Ramos (cell line): ENCODE data around the gene ATG7.
"Not testable (repeated sequence)": the region's sequence is repeated elsewhere in the genome, so short reads cannot be mapped to it uniquely, and the experiment has no call there.

Source experiments
- in situ Hi-C: fragments of 300-500 bp; cut with MboI; formaldehyde crosslinking; loops from one replicate; pipeline ENCODE4 v1.14.3; 2022; ENCODE audit warnings: low sequenced_read_pairs; ENCODE audit not compliant: unreplicated experiment

The ATG7 gene

DNA sequence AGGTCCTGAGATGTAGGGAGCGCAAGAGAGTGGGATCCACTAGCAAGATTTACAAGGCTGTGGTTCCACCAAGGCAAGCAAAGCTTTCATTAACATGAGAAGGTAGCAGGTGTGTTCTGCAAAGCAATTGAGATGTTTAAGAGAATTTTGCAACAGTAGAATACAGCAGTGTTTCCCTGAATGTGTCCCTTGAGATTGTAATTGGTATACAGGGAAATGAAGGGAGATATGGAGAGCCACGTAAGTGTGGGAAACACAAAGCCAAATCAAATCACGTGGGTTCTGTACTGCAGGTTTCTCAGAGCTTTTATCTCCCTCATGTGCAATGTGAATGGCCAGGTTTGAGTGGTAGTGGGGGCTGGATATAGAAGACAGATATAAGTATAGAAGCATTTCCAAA, 67.3 kb downstream of the ATG7 start:
- in situ Hi-C loops: no loop called here

DNA sequence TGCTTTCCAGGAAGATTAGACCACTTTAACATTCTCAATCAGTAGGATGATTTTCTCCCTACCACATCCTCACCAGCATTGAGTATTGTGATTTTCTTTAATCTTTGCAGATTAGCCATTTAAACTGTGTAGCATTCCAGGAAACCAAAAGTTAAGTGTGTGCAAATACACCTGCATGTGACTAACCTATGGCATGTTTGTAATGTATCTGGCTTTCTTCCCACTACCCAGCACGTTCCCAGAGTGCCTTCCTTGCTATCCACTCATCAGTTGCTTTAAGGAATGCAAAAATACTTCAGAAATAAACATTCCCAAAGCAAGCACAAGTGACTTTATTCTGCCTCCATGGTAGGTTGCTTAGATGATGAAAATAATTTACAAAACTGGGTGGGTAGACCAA, 74.2 kb downstream of the ATG7 start:
- in situ Hi-C loops: no loop called here

DNA sequence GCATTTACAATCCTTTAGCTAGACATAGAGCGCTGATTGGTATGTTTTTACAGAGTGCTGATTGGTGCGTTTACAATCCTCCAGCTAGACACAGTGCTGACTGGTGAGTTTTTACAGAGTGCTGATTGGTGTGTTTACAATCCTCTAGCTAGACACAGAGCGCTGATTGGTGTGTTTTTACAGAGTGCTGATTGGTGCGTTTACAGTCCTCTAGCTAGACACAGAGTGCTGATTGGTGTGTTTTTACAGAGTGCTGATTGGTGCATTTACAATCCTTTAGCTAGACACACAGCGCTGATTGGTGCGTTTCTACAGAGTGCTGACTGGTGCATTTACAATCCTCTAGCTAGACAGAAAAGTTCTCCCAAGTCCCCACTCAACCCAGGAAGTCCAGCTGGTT, 76.7 kb downstream of the ATG7 start:
- in situ Hi-C loops: not testable (repeated sequence)

DNA sequence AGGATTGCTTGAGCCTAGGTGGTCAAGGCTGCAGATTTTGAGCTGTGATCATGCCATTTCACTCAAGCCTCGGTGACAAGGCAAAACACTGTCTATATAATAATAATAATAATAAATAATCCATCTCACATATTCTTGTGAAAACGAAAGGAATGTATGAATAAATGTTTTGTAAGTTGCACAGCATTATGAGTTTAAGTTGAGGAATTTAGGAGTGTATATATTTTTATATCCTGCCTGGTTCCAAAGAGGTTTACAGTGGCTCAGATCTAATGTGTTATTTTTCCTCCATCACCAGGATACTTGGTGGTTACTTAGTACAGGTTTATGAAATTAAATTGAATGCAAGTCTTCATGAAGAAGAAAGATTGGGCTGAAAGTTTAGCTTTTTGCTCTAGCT, 77.2 kb downstream of the ATG7 start:
- in situ Hi-C loops: no loop called here

DNA sequence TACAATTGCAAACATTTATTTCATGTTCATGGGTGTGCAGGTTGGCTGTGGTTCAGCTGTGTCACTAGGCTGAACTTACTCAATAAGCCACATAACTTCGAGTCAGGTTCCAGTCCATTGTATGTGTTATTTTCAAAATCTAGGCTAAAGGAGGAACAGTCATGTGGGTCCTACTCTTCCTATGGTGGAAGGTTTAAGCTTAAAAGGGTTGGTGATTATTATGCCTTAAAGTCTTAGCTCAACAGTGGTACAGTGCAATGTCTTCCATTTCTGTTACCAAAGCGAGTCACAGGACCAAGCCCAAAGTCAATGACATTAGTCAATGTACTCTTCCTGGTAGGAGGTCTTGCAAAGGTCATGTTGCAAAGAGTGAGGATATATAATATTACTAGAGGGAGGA, 78.2 kb downstream of the ATG7 start:
- in situ Hi-C loops: no loop called here

DNA sequence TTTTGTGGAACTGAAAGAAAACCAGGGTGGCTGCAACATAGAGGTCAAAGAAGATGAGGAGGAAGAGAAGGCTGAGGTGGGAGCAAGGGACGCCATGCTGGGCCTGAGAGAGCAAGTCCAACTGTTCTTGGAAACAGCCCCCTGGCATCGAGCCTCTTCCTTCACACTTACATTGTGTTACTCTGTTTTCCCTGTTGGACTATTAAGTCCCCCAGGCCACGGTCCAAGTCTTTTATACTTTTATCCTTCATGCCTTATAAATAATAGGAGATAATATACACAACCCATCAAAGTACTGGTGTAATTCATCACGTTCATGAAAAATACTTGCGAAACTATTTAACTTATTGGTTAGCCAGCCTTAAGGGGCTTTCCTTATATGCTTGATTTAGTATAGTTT, 79.3 kb downstream of the ATG7 start:
- in situ Hi-C loops: no loop called here

DNA sequence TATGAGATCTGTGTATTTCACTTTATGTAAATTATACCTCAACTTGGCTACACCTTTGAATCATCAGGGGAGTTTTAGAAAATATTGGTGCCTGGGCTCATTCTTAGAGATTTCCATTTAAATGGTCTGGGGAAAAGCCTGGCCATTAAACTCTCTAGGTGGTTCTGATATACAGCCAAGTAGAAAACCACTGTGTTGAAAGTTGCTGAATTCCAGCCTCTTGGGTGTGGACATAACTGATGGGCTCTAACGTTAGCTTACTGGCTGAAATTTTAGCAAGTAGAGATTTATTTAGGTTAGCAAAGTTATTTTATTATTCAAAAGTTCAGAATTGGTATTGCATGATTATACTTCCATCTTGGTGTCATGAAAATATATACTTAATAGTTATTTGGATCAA, 84.1 kb downstream of the ATG7 start:
- in situ Hi-C loops: no loop called here

DNA sequence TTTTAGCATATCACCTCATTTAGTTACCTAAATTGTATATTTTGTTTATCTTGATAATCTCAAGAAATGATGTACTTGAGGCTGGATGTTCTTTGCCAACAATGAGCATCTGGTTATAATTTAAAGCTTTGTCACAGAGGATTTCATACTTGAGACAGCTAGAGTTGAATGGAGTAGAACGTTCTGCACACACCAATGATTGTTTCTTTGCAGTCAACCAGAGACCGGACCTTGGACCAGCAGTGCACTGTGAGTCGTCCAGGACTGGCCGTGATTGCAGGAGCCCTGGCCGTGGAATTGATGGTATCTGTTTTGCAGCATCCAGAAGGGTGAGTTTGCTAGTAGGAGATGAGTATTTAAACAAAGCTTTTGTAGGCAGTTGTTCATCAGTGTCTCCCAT, 90.4 kb downstream of the ATG7 start:
- in situ Hi-C loops: no loop called here

DNA sequence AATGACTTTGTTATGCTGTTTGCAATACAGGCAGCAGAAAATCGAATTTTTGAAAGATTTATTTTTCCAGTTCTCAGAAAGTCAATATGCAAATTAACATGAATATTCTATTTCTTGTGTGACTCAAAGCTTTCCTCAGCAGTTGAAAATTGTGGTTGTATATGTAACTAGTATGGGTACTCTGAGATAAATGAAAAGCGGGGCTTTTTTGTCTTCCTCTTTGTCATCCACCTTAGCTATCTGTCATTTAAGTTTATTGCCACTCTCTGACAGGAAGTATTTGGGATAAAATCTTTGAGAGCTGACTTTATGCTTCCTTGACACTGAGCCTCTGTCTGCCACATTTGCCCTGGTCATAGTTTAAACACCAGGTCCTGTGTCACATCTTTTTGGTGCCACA, 91.5 kb downstream of the ATG7 start:
- in situ Hi-C loops: no loop called here

DNA sequence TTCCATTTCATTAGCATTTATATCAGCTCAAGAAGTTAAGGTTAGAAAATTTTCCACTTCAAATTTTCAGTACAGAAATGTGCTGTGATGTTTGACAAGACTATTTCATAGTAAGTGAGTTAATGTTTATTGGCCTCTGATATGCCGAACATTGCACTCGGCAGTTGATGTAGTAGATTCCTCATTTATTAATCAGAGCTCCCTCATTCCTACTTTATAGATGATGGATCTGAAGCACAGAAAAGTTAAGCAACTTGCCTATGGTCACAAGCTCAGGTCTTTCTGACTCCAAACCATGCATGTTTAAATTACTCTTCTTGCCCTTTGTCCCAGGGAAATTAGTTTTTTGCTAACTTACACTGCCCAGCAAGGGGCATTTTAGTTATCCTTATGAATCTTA, 92.0 kb downstream of the ATG7 start:
- in situ Hi-C loops: no loop called here

DNA sequence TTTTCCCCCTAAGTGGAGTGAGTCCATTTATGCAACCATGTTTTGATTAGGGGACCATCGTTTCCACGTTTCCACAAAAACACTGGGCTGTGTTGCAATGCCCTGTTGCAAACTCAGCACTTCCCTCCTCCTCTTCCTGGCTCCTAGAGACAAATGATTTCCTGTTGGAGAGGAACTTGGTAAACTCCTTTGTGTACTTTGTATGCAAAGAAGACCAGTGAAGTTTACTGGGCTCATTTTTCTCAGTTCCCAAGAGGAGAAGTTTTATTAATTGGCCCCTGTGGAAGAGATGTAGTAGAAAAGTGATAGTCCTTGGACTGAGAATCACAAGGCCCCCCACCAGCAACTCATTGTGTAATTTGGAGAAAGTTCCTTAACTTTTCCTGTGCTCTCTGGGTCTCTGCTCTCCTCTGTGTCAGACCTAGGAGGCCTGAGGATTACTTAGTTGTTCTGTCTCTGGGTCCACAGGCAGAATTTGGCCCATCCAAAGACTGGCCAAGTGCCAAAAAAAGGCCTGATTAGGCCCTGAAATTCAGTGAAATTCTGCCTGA, 95.0 kb downstream of the ATG7 start:
- in situ Hi-C loops: no loop called here

DNA sequence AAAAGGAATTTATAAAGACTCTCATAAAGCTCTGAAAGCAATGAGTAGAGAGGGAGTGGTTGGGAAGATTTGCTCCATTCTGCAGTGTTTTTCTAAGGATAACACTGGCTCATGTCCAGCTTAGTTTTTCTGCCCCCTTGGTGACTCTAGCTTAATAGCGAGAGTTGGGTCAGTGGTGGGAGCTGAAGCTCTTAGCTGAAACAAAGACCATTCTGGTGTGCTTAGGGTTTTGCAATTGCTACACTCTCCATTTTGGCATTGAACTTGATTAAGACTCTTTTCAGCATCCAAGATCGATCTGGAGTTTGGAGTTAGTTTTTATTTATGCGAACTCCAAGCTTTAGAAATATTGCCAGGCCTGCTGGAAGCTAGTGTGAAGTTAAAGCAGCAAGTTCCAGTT, 98.0 kb downstream of the ATG7 start:
- in situ Hi-C loops: no loop called here

DNA sequence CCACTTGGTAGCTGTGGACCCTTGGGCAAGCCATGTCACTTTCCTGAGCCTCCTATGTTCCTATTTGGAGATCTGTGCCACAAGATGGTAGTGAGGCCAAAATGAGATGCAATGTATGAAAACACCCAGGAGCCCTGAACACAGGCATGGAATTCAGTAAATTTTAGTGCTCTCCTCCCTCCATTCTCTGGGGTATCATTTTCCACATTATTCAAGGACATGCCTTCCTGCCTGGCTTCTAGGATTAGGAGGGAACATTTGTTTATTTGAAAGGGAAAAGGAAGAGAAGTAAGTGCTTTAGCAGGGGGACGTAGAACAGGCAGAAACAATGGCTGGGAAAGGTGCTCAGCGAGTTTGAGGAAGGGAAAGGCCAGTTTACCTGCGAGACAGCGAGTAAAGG, 98.8 kb downstream of the ATG7 start:
- in situ Hi-C loops: no loop called here

DNA sequence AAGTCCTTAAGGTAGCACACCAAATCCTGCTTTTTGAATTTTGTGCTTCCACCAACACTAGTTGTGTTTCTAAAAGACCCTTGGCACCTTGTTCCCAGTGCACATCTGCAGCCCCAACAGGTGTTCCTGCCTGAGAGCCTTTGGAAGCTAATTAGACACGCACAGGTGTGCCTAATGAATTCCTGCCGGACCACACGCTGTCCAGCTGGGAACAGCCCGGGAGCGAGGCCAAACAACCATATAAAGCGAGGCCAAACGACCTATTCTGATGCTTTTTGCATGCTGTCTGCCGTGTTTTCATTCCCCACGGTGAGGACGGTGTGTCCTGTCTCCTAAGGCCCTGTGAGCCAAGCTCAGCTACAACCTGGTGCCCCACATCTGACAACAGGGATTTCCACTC, 99.5 kb downstream of the ATG7 start:
- in situ Hi-C loops: no loop called here

DNA sequence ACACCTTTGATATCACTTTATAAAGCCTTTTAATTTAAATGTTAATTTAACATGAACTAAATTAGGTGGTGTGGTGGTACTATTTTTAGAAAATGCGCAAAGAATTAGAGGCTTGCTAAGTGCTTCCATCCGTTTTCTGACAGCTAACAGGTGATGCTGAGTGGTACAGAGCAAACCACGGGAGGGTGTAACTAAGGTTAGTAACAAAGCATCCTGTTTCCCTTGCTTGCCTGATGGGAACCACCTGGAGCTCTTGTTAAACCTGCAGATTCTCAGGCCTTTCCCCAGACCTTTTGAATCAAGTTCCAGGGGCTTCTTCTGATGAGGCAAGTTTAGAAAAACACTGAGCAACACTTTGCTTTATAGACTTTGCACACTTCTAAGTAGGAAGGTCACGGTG, 101.0 kb downstream of the ATG7 start:
- in situ Hi-C loops: no loop called here

DNA sequence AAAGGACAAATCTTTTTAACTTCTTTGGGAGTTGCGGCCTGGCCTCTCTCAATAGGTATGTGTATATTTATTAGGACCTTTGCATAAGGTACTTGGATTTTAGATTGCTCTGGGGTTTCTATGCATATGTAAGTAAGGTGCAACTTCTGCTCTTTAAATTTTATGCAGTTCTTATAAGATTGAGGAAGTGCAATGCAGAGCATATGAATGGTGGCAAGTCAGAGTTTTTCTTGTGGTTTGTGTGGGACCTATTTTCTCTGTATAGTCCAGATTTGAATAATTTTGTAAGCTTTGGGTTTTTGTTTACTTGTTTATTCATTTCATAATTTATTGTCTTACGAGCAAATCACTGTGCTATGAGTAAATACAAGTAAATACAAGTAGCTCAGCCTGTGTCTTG, 101.5 kb downstream of the ATG7 start:
- in situ Hi-C loops: no loop called here

DNA sequence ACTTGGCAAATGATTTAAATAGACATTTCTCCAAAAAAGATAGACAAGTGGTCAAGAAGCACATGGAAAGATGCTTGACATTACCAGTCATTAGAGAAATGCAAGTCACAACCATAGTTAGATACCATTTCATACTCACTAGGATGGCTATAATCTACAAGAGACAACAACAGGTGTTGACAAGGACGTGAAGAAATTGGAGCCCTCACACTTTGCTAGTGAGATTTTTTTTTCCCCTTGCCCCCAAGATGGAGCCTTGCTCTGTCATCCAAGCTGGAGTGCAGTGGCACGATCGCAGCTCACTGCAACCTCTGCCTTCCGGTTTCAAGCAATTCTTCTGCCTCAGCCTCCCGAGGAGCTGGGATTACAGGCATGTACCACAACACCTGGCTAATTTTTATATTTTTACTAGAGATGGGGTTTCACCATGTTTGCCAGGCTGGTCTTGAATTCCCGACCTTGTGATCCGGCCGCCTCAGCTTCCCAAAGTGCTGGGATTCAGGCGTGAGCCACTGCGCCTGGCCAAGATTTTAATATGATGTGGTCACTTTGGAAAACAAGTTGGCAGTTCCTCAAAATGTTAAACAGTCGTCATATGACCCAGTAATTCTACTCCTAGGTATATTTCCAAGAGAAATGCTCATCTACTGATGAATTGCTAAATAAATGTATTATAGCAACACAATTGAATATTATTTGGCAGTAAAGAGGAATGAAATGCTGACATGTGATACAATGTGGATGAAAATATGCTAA, 103.3 kb downstream of the ATG7 start:
- in situ Hi-C loops: loop anchor here (25.0 kb wide), 1 partner anchor 437 kb away; no protein-coding TSS in a partner anchor

DNA sequence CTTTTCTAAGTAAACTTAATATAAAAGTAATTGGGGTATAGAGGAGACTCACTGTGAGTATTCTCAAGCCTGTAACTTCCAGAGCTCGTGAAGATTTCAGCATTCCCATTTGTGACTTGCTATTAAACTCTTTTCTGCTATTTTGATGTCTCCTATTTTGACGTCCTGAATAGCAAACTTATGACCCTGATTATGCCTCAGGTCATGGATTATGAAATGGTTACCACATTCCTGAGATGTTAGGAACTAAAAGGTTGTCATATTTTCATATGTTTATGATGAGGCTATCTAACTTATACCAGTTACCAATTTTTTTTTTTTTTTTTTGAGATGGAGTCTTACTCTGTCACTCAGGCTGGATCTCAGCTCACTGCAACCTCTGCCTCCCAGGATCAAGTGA, 105.5 kb downstream of the ATG7 start:
- in situ Hi-C loops: loop anchor here (25.0 kb wide), 1 partner anchor 435 kb away; no protein-coding TSS in a partner anchor

DNA sequence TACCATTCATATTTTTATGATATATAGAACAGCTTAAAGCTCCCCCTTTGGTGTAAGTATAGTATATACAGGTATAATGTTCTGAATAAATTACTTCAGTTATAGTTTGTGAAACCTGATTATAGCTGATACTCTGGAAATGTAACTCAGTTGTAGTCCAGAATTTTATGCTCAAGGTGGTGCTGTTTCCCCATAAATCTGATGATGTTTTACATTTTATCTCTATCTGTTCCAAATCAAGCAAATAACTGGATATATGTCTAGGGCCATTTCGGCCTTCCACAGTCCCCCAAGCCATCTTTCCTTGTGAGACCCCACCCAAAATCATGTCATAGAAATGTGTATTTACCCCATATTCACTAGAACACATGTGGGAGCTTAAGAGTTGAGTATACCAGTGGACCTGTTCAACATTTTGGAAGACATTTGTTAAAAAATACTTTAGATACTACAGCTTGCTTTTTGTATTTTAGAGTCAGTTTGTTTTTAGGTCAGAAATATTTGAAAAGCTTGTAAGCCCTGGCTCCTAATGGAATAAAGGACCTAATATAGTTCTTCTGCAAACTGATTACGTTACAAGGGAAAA, 107.1 kb downstream of the ATG7 start:
- in situ Hi-C loops: loop anchor here (25.0 kb wide), 1 partner anchor 433 kb away; no protein-coding TSS in a partner anchor

DNA sequence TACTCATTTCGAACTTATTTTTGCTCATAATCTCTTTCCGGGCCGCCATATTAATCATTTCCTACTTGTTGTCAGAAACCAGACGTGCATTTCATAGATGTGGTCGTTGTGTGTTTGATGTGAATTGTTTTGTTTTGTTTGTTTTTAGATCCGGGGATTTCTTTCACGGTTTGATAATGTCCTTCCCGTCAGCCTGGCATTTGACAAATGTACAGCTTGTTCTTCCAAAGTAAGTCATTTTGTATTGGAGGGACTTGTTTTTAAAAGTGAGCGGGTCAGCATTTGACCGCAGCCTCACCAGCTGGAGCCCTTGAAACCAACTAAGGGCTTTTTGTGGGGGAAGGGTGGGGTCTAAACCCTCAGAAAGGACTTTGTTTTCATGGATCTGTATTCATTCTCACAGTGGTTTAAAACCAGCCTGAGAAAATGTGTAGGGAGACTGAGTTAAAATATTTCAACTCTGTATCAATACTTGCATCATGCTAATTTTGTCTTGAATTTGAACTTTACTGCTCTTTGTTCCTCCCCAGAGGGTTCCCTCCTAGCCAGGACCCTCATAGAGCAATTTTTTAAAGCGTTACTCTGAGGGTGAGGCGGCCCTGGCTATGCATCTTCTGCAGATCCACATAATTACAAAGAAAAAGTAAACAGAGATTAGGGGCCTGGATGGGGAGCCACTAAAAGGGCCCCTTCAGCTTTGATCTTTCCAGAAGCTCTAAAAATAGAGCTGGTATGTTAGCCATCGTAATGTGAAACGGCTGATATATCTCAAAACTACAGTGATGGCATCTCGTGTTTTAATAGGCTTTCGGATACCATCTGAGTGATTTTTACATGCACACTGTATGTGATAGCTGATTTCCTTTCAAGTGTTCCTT, 107.9 kb downstream of the ATG7 start:
- in situ Hi-C loops: loop anchor here (10.0 to 25.0 kb wide), 2 partner anchors 275 to 432 kb away; no protein-coding TSS in a partner anchor

DNA sequence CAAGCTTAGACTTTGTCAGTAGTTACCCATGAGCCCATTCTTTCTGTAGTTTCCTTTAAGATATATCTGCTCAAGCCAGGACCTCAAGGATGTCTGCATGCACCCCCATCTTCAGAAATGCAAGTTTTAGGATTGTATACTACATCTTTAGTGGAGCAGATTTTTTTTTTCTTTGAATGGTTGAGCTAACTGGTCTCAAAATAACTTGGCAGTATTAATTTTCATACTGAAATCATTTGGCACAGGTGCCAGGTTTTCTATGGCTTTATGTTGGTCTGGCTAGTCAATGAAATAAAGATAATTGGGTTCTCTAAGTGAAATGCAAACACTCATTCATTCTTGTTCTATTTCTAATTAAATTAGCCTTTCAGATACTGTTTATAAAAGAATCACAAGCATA, 108.9 kb downstream of the ATG7 start:
- in situ Hi-C loops: loop anchor here (10.0 to 25.0 kb wide), 2 partner anchors 274 to 431 kb away; no protein-coding TSS in a partner anchor
